HG02588 (cell line): ENCODE results near the gene OPA1.

ENCODE experiments used
- ATAC-seq: cut with Tn5 transposase; IDR thresholded peaks from one replicate; pipeline ENCODE4 v1.9.1; 2021; ENCODE audit warnings: mild to moderate bottlenecking, moderate library complexity; ENCODE audit not compliant: unreplicated experiment

OPA1 gene

DNA sequence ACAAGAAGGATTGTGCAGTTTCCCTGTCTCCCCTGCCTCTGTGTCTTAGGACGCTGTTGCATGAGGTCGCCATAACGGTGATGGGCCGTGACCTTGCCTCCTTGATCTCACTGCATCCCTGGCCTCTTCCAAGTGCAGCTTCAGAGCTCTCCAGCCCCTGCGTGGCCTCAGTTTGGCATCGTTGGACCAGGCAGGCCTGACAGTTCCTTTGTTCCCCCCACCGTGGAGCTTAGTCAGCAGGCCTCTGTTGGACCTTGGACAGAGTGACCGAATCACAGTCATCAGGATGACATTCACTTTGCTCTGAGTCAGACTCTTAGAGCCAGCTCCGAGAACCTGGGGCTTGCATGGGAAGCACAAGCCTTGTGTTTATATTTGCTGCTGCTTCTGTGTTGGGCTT lies 139.4 kb downstream of the OPA1 start:
- no peak for ATAC-seq

DNA sequence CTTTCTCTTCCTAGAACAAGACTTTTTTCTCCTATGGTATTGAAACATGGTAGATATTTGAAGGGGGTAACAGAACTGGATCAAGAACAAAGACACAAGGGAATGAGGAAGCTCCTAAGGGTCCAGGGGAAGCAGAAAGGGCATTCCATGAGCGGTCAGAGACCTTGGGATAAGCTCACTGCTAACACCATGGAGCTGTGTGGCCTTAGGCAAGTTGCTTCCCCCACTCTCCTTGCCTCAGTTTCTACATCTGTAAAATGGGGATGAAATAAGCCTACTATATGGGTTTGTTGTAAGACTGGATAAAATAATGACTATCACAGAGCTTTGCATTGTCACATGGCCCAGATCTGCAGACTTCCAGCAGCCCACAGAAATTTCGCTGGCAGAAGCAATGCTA lies 139.8 kb downstream of the OPA1 start:
- ATAC-seq: no peak

DNA sequence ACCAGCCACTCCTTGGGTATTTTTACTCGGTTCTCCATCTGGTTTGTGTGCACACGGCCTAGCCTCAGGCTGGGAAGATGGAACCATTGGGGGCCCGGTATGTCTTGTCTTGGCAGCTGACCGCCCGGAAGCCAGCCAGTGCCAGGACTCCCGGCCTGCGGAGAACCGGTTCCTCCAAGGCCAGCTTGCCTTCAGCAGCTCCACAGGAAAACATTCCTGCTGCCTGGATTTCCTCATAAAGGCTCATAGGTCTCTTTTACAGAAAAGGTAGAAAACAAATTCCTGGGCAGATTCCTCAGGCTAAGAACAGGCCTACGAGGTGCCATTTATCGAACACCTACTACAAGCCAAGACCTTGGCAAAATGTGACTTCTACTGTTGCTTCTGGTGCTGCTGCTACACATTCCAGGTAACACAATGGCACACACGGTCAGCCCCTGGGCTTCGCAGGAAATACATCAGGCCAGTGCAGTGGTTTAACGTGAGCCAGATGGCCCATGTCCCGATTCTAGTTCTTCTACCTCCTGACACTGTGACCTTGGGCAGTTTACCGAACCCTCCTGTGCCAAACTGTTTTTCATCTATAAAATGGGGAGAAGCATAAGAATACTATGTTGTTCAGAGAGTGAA lies 141.8 kb downstream of the OPA1 start:
- ATAC-seq: no peak

DNA sequence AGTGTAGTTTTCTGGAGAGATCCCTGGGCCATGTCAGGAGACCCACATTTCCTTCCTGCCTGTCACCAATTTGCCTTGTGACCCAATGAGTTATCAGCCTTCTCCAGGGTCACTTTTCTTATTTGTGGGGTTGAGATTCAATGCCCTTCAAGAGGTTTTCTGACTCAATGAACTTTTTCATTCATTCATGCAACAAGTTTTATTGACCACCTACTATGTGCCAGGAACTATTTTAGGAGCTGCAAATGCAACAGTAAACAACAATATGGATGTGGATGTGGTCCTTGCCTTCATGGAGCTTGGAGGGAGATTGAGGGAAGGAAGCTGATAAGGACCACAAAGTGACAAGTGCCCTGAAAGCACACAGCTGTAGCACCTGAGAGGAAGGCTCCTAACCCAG lies 142.8 kb downstream of the OPA1 start:
- no peak for ATAC-seq

DNA sequence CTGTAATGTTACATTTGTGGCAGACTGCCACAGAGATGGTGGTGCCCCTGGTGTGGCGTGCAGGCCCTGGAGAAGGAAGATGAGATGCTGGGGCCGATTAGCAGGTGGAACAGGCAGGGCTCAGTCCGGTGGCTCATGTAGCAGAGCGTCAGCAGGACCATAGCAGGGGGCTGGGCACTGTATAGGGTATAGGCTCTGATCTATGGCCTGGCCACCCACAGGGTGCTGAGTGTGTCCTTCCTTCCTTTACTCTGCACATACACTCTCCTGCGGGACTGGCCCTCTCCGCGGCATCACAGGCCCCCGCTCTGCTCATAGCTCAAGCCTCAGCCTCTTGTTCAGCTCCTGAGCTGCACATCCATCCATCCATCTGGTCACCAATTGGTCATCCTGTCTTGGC lies 143.6 kb downstream of the OPA1 start:
- ATAC-seq: no peak

DNA sequence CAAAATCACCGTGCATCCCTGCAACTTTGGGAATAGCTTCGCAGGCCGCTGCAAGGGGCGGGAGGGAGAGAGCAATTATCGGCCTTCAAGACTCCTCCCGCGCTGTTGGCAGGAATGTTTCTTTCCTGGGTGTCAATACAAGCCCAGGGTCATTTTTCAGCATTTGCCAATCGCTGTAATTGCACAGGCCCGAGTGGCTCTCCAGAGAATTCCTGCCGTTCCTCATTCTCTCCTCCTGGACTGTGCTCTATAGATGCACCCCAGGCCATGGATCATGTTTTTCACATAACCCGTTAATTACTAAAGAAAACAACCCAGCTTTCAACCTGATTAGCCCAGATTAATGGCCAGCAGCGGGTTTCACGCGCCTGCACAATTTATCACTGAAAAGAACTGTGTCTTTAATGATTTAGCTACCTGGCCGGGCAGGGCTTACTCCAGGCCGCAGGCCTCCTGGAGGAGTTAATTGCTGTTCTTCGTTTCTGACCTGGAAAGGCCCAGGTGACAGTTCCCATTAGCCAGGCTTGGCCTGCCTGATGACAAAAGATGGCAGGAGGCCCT lies 144.3 kb downstream of the OPA1 start:
- ATAC-seq: no peak

DNA sequence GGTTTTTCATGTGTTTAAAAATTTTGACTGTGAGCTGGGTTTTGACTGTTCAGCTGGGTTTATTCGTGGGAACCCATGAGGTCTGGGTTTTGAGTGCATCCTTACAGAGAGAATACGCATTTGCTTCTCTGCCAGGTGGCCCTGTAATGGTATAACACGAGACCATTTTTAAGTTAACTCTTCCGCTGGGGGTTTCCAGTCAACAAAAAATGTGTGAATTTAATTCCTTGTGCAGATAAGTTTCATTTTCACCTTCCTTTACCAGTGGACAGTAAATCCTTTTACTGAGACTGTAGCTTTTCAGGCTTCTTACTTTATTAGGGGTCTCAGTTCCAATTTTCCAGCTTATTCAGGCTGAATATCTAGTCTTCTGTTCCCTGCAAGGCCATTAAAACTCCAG lies 149.6 kb downstream of the OPA1 start:
- ATAC-seq: no peak

DNA sequence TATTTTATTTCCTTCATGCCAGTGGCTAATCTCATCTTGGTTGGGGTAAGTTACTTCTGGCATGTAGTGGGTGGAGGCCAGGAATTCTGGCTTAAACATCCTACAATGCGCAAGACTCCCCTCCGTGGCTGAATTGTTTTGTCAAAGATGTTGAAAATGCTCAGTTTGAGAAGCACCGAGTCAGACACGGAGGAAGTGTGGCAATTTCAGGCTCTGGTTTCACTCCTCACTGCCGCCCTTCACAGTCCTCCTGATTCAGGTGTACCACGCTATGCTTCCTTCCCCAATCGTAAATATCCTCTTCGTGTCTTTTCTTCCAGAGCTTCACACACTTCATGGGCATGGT lies 150.7 kb downstream of the OPA1 start:
- ATAC-seq: no peak

DNA sequence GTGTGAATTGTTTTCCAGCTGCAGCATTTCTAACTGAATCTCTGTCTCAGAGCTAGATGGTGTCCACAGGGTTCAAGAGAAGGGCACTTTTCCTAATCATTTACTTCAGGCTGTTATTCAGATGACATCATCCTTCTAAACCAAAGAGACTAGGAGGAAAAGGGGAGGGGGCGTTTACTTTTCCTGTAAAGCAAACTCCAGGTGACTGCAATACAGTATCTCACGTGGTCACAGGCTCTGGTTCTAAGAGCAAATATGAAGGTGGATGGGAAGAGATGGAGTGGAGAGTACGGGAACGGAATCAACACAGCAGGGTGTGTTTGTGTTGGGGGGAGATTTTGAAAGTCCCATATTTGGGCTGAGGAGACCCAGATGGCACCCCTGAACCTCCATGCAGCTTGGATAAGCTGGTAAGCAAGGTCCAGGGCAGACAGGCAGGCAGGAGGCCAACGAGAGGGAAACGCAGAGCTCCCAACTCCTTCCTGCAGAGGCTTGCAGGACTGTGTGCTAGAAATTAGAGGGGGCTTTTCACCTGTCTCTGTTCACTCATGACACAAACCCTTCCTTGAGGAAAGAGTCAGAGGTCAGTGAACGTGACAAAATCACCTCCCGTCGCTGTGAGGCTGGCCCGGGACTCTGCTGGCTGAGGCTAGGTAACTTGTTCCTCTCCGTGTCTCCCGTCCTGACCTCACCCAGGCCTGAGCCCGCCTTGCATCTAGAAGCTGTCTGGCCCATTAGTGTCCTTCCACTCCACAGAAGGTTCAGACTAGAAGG lies 151.2 kb downstream of the OPA1 start:
- ATAC-seq: no peak

DNA sequence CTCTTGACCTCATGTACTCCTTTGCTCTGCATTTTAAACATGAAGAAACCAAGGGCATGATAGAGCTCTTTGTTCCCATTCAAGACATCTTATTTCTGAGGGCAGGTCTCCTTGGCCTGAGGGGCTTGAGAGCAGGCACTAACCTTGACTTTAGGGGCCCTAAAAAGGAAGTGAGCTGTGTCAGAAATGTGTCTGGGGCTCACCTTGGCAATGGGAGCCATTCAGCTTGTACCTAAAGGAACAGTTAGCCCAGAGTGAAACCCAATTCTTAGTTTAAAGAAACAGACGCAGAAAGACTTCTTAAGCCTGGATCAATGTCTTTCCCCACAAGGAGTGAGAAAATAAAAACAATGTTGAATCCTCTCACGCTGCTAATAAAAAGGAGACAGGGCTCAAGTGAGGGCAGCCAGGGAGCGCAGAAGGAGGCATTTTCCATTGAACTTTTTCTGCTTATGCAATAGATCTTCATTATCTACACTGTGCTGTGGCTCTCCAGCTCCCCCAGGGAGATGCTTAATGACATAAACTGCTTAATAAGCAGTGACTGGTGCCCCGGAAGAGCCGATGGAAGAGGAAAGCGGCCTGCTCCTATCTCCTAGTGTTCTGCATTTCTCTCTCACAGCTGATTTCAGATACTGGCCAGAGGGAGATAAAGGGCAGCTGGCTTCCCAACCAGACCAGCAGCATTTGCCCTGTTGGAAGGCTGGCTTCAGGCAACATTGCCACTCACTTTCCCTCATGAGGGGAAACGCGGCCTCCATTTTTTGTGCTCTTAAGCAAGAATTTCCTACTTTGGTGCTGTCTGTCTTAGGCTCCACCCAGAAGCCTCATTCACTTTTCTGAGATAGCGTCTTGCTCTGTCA lies 152.0 kb downstream of the OPA1 start:
- no peak for ATAC-seq

DNA sequence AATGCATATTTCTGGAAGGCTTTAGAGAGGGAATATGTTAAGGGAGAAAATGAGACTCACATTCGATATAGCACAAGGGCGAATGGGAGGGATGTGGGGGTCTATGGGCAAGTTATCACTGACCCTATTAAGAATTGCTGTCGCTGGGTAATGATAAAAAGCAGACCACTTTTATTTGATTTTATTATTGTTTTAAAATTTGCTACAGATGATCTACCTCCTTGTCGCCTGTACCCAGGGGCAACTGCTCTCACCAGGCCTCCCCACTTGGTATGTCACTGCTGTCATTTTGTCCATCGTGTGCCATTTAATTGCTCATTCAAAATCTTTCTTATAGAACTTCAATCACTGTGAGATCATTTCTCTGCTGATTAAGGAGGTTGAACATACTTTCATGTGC lies 153.8 kb downstream of the OPA1 start:
- no peak for ATAC-seq
